NAMALWA (cell line): Measurements from ENCODE around the gene EMC8.

Experiments used
- DNase-seq: peaks from one replicate; pipeline ENCODE4 v3.0.0-alpha.2; 2015; ENCODE audit warnings: low spot score

The EMC8 gene

DNA sequence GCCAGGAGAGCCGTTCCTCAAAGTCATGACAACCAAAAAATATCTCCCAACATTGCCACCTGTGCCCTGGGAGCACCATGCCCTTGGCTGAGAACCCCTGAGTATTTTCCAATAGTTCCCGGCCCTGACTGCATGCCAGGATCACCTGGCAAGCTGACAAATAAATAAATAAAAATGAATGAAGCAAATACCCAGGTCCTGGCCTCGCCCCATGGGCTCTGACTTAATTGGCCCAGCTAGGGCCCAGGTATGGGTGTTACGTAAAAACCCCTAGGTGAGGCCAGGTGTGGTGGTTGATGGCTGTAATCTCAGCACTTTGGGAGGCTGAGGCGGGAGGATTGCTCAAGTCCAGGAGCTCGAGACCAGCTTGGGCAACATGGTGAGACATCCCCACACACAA is 45.8 kb downstream of the EMC8 start:
- DNase-seq: no peak

- DNase-seq: peak; percentile 90
Observed at GRCh38 chr16:85752511-85753420, 46.6 kb downstream of the EMC8 start.

- DNase-seq: peak; percentile 90
Observed at GRCh38 chr16:85751698-85752501, 47.4 kb downstream of the EMC8 start.

DNA sequence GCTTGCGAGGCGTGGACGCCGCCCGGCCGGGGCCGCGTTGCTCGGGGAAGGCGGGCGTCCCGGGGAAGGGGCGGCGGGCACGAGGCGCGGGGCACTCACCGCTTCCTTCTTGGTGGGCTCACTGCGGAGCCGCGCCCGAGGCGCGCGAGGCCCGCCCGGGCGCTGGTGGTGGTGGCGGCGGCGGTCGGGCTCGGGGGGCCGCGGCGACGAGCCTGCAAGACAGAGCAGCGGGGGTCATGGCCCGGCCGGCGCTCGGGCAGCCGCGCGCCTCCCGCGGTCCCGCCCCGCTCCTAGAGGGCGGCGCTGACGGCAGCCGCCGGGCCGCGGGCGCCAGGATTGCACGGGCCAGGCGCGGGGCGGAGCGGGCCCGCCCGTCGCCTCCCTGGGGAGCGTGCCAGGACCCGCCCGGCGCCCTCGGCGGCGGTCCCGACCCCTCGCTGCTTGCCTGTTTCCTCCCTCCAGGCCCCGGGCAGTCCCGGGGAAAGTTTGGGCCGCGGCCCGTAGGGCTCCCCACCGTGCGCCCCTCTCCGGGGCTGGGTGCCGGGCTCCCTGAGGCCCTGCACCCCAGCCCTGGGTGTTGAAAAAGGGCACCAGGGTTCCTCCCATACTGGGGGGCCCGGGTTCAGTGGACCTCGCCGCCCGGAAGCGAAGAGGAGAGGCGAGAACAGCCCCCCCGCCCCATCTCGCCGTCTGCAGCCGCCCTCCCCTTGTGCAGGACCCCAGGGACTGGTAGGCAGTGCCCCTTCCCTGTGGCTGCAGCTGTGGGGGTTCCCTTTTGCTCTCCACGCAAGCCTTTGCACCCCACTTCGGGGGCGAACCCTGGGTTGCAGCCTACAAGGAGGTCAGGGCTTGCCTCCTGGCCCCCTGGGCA is 48.3 kb downstream of the EMC8 start, which contains the start of gene C16orf74:
C16orf74 (minus strand) TSS at position 270 of the 871 bp plus-strand sequence. CDS start 15,879 bp downstream, outside the sequence.
- peak; percentile 76 for DNase-seq

DNA sequence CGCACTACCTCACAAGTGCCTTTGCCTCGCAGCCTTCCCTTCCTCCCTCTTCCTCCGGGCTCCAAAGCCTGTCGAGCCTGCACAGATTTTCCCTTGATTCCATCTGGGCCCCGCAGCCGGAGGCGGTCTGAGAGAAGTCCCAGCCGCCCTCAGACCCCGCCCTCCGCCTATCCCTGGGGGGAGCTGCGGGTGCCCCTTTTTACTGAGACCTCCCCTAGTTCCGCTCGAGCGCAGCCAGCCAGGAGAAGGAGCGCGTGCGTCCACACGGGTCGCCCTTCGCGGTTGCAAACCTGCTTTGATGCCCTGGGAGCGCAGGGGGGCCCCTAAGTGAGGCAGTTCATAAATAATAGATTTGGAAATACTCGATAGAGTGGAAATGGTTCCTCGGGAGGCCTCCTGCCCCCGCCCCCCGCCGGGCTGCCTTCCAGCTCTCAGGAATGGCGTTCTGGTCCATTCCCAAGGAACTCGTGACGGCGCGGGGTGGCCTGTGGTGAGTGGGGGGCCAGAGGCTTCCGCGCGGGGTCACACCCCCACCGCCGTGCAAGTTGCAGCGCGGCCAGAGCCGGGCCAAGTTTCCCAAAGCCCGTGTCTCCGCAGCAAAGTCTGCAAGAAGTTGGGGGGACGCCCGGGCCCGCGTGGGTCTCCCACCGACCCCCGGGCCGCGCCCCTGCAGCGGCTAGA is 49.1 kb downstream of the EMC8 start:
- DNase-seq: peak; percentile 80

DNA sequence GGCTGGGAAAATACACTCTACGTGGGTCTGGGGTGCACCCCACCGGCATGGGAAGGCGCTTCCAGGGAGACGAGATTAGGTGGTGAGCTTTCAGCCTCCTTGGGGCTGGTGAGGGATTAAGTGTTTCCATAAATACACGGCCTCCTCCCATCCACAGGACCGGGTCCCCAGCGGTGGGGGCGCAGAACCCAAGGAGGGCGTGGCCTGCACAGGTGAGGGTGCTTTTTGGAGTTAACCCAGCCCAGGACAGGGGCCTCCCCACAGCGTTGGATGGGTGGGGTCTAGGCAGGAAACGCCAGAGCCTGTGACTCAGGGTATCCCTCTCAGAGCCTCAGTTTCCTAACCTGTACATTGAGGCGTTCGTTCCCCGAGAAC is 49.6 kb downstream of the EMC8 start:
- DNase-seq: no peak

GRCh38 chr16:85746460-85747215 is 52.7 kb downstream of the EMC8 start:
- DNase-seq: peak; percentile 40

DNA sequence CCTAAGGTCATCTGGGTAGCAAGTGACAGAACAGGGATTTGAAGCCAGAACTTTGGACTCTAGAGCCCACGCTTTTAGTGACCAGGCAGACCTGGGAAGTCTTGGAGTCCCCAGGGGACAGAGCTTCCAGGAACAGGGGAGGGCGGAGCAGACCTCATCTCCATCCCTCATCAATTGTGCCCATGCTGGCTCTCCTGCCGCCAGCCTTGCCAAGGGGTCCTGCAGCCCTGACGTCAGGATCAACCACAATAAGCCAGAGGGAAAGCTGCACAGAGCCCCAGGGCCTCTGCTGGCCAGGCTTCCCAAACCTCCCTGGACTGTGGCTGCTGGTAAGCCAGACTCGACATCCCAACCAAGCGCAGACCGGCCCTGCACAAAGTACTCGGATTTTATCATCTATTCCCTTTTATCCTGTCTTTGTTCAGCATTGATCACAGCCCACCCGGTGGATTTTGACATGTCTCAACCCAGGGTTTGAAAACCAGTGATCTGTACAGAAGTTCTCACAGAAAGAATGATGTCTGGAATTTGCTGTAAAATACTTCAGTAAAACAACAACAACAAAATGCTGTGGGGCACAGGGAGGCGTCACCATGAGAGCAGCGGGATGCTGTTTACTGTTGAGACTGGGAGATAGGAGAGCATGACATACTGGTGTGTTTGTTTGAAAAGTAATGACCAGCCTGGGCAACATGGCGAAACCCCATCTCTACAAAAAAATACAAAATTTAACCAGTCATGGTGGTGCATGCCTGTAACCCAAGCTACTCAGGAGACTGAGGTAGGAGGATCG is 60.2 kb downstream of the EMC8 start:
- DNase-seq: no peak

DNA sequence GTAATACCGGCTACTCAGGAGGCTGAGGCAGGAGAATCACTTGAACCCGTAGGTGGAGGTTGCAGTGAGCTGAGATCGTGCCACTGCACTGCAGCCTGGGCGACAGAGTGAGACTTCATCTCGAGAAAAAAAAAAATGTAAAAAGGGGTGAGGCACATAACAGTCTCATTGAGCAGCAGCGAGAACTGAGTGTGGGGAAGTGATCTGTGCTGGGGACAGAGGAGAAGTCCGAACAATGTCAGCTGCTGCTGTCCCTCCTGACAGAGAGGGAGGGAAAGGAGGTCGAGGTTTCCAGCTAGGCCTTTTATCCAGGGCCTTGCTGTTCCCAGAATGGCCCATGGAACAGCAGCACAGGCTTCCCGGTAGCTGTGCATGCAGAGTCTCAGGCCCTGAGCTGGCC is 62.4 kb downstream of the EMC8 start:
- peak; percentile 53 for DNase-seq

DNA sequence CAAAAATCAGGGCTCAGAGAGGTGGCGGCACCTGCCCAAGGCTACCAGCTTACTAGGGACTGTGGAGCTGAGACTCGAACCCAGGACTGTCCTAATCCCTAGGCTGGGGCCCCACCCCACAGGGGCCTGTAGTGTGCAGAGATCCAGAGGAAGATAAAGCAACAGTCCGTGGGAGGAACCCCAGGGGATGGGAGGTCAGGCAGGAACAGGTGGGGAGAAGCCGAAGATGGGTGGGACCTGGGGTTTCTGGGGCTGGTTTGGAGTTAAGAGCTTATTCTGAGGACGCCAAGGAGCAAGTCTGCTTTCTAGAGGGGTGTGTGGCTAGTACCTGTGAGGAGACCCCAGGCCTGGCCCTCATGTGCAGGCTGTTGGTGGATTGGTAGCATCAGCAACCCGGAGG is 63.4 kb downstream of the EMC8 start:
- DNase-seq: peak; percentile 48

DNA sequence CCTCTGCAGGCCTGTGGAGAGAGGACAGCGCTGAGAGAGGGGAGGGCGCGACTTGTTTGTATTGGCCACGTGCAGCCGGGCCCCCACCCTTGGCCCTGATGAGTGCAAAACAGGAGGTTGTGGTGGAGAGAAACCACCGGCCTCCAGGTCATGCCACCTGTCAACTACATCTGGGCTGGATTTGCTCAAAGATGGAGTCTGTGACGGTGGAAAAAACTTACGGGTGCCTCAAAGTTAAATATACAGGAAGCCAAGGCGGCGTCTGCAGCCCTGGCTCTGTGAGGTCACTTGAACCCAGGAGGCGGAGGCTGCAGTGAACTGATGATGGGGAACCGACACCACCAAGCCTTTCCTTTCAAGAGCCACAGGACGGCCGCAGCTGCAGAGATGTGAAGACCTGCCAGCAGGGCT is 64.1 kb downstream of the EMC8 start:
- peak; percentile 96 for DNase-seq

DNA sequence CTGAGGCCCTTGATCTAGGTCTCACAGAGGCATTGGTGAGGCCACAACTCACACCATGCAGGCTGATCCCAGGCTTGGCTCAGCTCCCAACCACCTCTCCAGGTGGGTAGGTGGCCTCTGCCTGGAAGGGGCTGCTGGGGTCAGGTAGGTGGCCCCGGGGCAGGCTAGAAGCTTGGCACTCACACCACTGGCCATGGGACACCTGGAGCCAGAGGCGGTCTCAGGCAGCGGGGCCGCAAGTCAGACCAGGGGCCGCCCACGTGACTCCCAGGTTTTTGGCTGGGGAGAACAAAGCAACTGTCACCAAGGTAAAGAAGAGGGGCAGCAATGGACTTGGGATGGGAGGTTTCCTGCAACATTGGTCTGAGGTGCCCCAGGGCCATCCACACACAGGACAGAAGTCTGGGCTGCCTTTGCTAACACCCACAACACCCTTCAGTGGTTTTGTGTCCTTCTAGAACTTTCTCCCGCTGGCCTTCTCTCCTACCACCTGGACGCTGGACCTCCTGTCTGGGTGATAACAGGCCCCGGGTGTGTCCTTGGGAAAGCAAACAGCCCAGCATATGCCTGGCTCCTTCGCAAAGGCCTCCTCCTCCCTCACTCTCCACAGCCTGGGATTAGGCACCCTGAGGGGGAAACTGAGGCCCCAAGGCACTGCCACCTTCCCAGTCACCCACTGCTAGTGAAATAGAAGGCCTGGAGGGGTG is 64.9 kb downstream of the EMC8 start:
- DNase-seq: no peak

GRCh38 chr16:85733839-85734170 is 65.5 kb downstream of the EMC8 start:
- no peak for DNase-seq

DNA sequence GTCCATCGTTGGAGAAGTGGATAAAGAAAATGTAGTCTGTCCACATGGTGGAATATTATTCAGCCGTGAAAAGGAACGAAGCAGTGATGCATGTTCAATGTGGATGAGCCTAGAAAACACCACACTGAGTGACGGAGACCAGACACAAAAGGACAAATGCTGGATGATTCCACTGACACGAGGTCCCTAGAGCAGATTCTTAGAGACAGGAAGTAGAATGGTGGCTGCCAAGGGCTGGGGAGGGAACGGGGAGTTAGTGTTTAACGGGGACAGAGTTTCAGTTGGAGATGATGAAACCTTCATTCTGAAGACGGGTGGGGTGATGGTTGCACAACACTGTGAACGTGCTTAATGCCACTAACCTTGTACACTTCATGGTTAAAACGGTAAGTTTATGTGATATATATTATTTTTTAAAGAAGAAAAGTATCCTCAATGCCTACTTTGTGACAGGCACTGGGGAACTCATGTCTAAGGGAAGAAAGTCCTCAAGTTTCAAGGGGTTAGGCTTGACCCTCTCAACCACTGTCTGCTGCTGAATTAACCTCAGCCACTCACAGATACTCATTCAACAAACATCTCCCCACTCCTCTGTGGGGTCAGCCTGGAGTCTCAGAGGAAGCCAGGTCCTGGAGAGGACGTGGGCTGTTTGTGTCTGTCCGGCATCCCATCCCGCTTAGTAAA is 66.0 kb downstream of the EMC8 start:
- no peak for DNase-seq

DNA sequence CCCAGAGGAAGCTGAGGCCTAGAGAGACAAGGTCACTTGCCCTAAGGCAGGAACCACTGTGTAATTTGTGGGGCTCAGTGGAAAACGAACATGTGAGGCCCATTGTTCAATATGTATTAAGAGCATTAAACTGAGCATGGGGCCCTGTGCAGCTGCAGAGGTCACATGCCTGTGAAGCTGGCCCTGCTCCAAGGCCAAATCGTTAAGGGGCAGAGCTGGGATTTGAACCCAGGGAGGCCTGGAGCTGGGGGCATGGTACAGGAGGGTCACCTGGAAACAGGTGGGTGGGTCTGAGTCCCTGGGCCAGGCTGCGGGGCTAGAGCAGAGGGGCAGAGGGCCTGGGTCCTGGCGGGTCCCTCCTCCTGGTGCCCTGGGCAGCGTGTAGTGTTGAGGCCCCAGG is 68.2 kb downstream of the EMC8 start:
- DNase-seq: peak; percentile 61

GRCh38 chr16:85730186-85730465 is 69.2 kb downstream of the EMC8 start:
- no peak for DNase-seq

DNA sequence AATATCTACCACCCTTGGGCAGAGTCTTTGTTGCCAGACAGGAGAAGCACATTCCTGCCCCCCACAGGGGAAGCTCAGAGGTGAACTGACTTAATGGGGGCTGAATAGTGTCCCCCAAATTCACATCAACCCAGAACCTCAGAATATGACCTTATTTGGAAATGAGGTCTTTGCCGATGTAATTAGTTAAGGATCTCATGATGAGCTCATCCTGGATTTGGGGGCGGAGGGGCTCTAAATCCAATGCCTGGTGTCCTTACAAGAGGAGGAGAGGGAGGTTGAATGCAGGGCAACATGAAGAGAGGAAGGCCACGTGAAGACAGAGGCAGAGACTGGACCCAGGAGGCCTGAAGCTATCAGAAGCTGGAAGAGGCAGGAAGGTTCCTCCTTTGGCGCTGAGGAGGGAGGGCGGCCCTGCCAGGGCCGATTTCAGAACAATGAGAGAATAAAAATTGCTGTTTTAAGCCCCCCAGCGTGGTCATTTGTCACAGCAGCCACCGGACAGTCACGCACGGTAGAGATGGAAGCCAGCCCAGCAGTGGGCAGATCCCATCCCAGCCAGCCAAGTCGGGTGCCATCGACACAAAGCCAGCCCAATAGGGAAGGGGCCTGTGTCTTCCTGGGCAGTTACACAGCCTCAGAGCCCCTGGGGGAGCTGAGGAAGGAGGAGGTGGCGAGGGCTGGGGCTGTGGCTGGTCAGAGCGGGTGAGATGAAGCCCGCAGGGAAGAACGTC is 69.7 kb downstream of the EMC8 start:
- no peak for DNase-seq

- no peak for DNase-seq
Observed at GRCh38 chr16:85728879-85729278, 70.5 kb downstream of the EMC8 start.
